Mucosa of descending colon (tissue), 3 donors: Measurements from ENCODE around the gene CDH16. TPM values are rescaled to one million over a fixed set of nuclear protein-coding genes. Genes with fewer than 3 reads are reported as not detected.

Experiments used
- ATAC-seq: fragments of 200-7000 bp; cut with Tn5 transposase; one replicate; pipeline ENCODE4 v1.9.1; 2020; ENCODE audit warnings: mild to moderate bottlenecking, moderate library complexity
- DNase-seq, 3 donors: peaks; one replicate each; pipeline ENCODE4 v3.0.0-alpha.2; 2020
- H3K36me3 ChIP-seq: fragments of 200-600 bp; one replicate; pipeline ENCODE4 v1.8.0; 2021; ENCODE audit warnings: low read depth, mild to moderate bottlenecking
- H3K4me1 ChIP-seq: fragments of 200-600 bp; one replicate; pipeline ENCODE4 v1.8.0; 2021; ENCODE audit warnings: low read depth, mild to moderate bottlenecking
- H3K4me3 ChIP-seq: fragments of 200-600 bp; one replicate; pipeline ENCODE4 v1.8.0; 2021; ENCODE audit warnings: mild to moderate bottlenecking
- H3K9me3 ChIP-seq: fragments of 200-600 bp; one replicate; pipeline ENCODE4 v1.8.0; 2021; ENCODE audit warnings: mild to moderate bottlenecking
- CTCF ChIP-seq: fragments of 200-600 bp; IDR thresholded peaks from one replicate; pipeline ENCODE4 v1.8.0; 2022; ENCODE audit warnings: antibody characterized with exemption, mild to moderate bottlenecking
- intact Hi-C, 2 donors: fragments of 100-400 bp; cut with DNase I in 1 of 2; cut with micrococcal nuclease in 1 of 2; formaldehyde crosslinking; loops; one replicate each; pipeline versions ENCODE4 v1.11.0 to v1.11.1; 2022; cut with DNase I, micrococcal nuclease
- total RNA-seq, 3 donors: library from RNA; stranded (reverse); fragmentation: NEBNext Ultra II Directional in 2 of 3; extraction: Animal tissue kit (Norgen Biotek cat#: 25700) in 2 of 3; gene quantifications; one replicate each; pipeline versions ENCODE4 v1.2.1 to v1.2.4, GENCODE V29; 2021 to 2023
- donor health status: DM: no; HTN: no; CAD: no; lungs with moderate emphysema.
- donor health status: DM: no; HTN: no; CAD: no.
- donor health status: DM: no; HTN: yes; CAD: no.

CDH16 gene
- total RNA-seq, 3 donors from 2014 or later = 0.13 to 0.78 (median 0.72) TPM

GRCh38 chr16:66952430-66953110 is 33.9 kb upstream of the CDH16 start:
- no peak for TF ChIP-seq CTCF
- DNase-seq (no peak), ATAC-seq (no peak)
- Histone ChIP-seq H3K9me3 (no peaks in the 10 kb centered on the region), H3K4me1 (peaks cover 38% of the 10 kb centered on the region), H3K36me3 (no peaks in the 10 kb centered on the region), H3K4me3 (no peak overlapping the region)
- intact Hi-C loops = loop anchor here in 1 of 2 donors (10.0 kb wide), 1 partner anchor 202 kb away; the partner anchor contains the start of genes B3GNT9, FBXL8 and TRADD

GRCh38 chr16:66950971-66951790 is 32.5 kb upstream of the CDH16 start:
- H3K9me3 ChIP-seq = no peaks in the 10 kb centered on the region
- no peaks in the 10 kb centered on the region for H3K36me3 ChIP-seq
- DNase-seq = no peak
- peaks cover 33% of the 10 kb centered on the region for H3K4me1 ChIP-seq
- ATAC-seq = no peak
- H3K4me3 ChIP-seq = no peak overlapping the region
- intact Hi-C loops = loop anchor here in 1 of 2 donors (10.0 kb wide), 1 partner anchor 204 kb away; the partner anchor contains the start of genes B3GNT9, FBXL8 and TRADD
- no peak for TF ChIP-seq CTCF

- H3K4me3 ChIP-seq = no peak overlapping the region
- TF ChIP-seq CTCF = no peak
- intact Hi-C loops = loop anchor here in 1 of 2 donors (10.0 kb wide), 1 partner anchor 204 kb away; the partner anchor contains the start of genes B3GNT9, FBXL8 and TRADD
- no peaks in the 10 kb centered on the region for H3K9me3 ChIP-seq
- H3K36me3 ChIP-seq = no peaks in the 10 kb centered on the region
- peaks cover 32% of the 10 kb centered on the region for H3K4me1 ChIP-seq
- ATAC-seq (no peak), DNase-seq (no peak)
These were observed 31.8 kb upstream of the CDH16 start for GRCh38 chr16:66950437-66950836.

GRCh38 chr16:66949472-66949871 is 30.8 kb upstream of the CDH16 start:
- H3K36me3 ChIP-seq = no peaks in the 10 kb centered on the region
- no peak for TF ChIP-seq CTCF
- no peaks in the 10 kb centered on the region for H3K9me3 ChIP-seq
- intact Hi-C loops = no loop called here
- H3K4me3 ChIP-seq = no peak overlapping the region
- DNase-seq = no peak
- ATAC-seq = no peak
- H3K4me1 ChIP-seq = peaks cover 23% of the 10 kb centered on the region

- intact Hi-C loops = no loop called here
- Histone ChIP-seq H3K9me3 (no peaks in the 10 kb centered on the region), H3K4me3 (no peak overlapping the region), H3K4me1 (peaks cover 21% of the 10 kb centered on the region), H3K36me3 (no peaks in the 10 kb centered on the region)
- no peak for TF ChIP-seq CTCF
- DNase-seq (no peak), ATAC-seq (no peak)
These were observed 30.1 kb upstream of the CDH16 start for GRCh38 chr16:66948837-66949225.
